ENCODE results near the gene AP2B1. TPM values are rescaled to one million over a fixed set of nuclear protein-coding genes. Genes with fewer than 3 reads are reported as not detected.

Gene AP2B1
- total RNA-seq, 3 donors from 2014 or later = 119 to 129 (median 126) TPM

- DNase-seq (no peak), ATAC-seq (no peak)
- H3K9me3 Mint-ChIP-seq = no peaks in the 10 kb centered on the region
- peaks cover 13% of the 10 kb centered on the region for H3K4me1 Mint-ChIP-seq (ENCODE audit: low read depth)
- peaks cover 39% of the 10 kb centered on the region for H3K27me3 Mint-ChIP-seq (ENCODE audit: low read depth)
- H3K36me3 Mint-ChIP-seq (ENCODE audit: insufficient read depth) = no peaks in the 10 kb centered on the region
- H3K4me3 Mint-ChIP-seq = no peak within 1 kb of the TSS
Measured at GRCh38 chr17:35752945-35753764, 166.0 kb downstream of the AP2B1 start, which contains the start of gene GAS2L2. Gene GAS2L2 (minus strand): TSS chr17:35753239. CDS start chr17:35752850, 389 bp downstream.

GRCh38 chr17:35757243-35757642, 170.1 kb downstream of the AP2B1 start:
- H3K27me3 Mint-ChIP-seq (ENCODE audit: low read depth) = peaks cover 1% of the 10 kb centered on the region
- no peaks in the 10 kb centered on the region for H3K36me3 Mint-ChIP-seq (ENCODE audit: insufficient read depth)
- no peaks in the 10 kb centered on the region for H3K4me1 Mint-ChIP-seq (ENCODE audit: low read depth)
- ATAC-seq (no peak), DNase-seq (no peak)
- H3K9me3 Mint-ChIP-seq = no peaks in the 10 kb centered on the region
- H3K4me3 Mint-ChIP-seq = no peak overlapping the region

- DNase-seq (no peak), ATAC-seq (no peak)
- Mint-ChIP-seq H3K27me3 (ENCODE audit: low read depth) (no peaks in the 10 kb centered on the region), H3K4me1 (ENCODE audit: low read depth) (peaks cover 8% of the 10 kb centered on the region), H3K9me3 (no peaks in the 10 kb centered on the region), H3K4me3 (no peak within 1 kb of the TSS), H3K36me3 (ENCODE audit: insufficient read depth) (no peaks in the 10 kb centered on the region)
Measured at GRCh38 chr17:35760587-35760986, 173.5 kb downstream of the AP2B1 start, which contains the start of gene C17orf50. Gene C17orf50 (plus strand): TSS chr17:35760887. CDS start chr17:35760942, 55 bp downstream.

GRCh38 chr17:35761601-35762000, 174.5 kb downstream of the AP2B1 start:
- DNase-seq = no peak
- no peaks in the 10 kb centered on the region for H3K27me3 Mint-ChIP-seq (ENCODE audit: low read depth)
- H3K36me3 Mint-ChIP-seq (ENCODE audit: insufficient read depth) = no peaks in the 10 kb centered on the region
- H3K4me1 Mint-ChIP-seq (ENCODE audit: low read depth) = peaks cover 8% of the 10 kb centered on the region
- no peak for ATAC-seq
- no peak overlapping the region for H3K4me3 Mint-ChIP-seq
- no peaks in the 10 kb centered on the region for H3K9me3 Mint-ChIP-seq

GRCh38 chr17:35763767-35764122, 176.6 kb downstream of the AP2B1 start:
- ATAC-seq = no peak
- Mint-ChIP-seq H3K4me1 (ENCODE audit: low read depth) (peaks cover 8% of the 10 kb centered on the region), H3K4me3 (peak overlapping the region; percentile 87), H3K9me3 (no peaks in the 10 kb centered on the region), H3K36me3 (ENCODE audit: insufficient read depth) (no peaks in the 10 kb centered on the region), H3K27me3 (ENCODE audit: low read depth) (no peaks in the 10 kb centered on the region)
- DNase-seq = no peak

GRCh38 chr17:35764123-35764991, 177.2 kb downstream of the AP2B1 start:
- Mint-ChIP-seq H3K36me3 (ENCODE audit: insufficient read depth) (no peaks in the 10 kb centered on the region), H3K27me3 (ENCODE audit: low read depth) (no peaks in the 10 kb centered on the region), H3K4me1 (ENCODE audit: low read depth) (peaks cover 8% of the 10 kb centered on the region), H3K9me3 (no peaks in the 10 kb centered on the region), H3K4me3 (peak overlapping the region; percentile 87)
- DNase-seq (peak; percentile 84), ATAC-seq (peak; percentile 94)

- ATAC-seq (no peak), DNase-seq (no peak)
- H3K9me3 Mint-ChIP-seq = no peaks in the 10 kb centered on the region
- peaks cover 8% of the 10 kb centered on the region for H3K4me1 Mint-ChIP-seq (ENCODE audit: low read depth)
- peak overlapping the region; percentile 87 for H3K4me3 Mint-ChIP-seq
- no peaks in the 10 kb centered on the region for H3K27me3 Mint-ChIP-seq (ENCODE audit: low read depth)
- H3K36me3 Mint-ChIP-seq (ENCODE audit: insufficient read depth) = no peaks in the 10 kb centered on the region
Measured at GRCh38 chr17:35765086-35765710, 178.1 kb downstream of the AP2B1 start.

GRCh38 chr17:35765756-35766488, 178.8 kb downstream of the AP2B1 start:
- H3K4me1 Mint-ChIP-seq (ENCODE audit: low read depth) = peaks cover 8% of the 10 kb centered on the region
- H3K9me3 Mint-ChIP-seq = no peaks in the 10 kb centered on the region
- DNase-seq = no peak
- no peak overlapping the region for H3K4me3 Mint-ChIP-seq
- ATAC-seq = no peak
- H3K36me3 Mint-ChIP-seq (ENCODE audit: insufficient read depth) = no peaks in the 10 kb centered on the region
- H3K27me3 Mint-ChIP-seq (ENCODE audit: low read depth) = no peaks in the 10 kb centered on the region

- H3K4me1 Mint-ChIP-seq (ENCODE audit: low read depth) = peaks cover 8% of the 10 kb centered on the region
- ATAC-seq = no peak
- no peaks in the 10 kb centered on the region for H3K36me3 Mint-ChIP-seq (ENCODE audit: insufficient read depth)
Measured at GRCh38 chr17:35766489-35766877, 179.4 kb downstream of the AP2B1 start.

GRCh38 chr17:35766903-35767510, 179.9 kb downstream of the AP2B1 start:
- peak; percentile 18 for DNase-seq
- peaks cover 8% of the 10 kb centered on the region for H3K4me1 Mint-ChIP-seq (ENCODE audit: low read depth)
- no peaks in the 10 kb centered on the region for H3K27me3 Mint-ChIP-seq (ENCODE audit: low read depth)
- H3K9me3 Mint-ChIP-seq = no peaks in the 10 kb centered on the region
- H3K36me3 Mint-ChIP-seq (ENCODE audit: insufficient read depth) = no peaks in the 10 kb centered on the region
- no peak overlapping the region for H3K4me3 Mint-ChIP-seq
- ATAC-seq = no peak

More at GRCh38 chr17:35766489-35766877, 179.4 kb downstream of the AP2B1 start:
- Mint-ChIP-seq H3K4me3 (no peak overlapping the region), H3K27me3 (ENCODE audit: low read depth) (no peaks in the 10 kb centered on the region), H3K9me3 (no peaks in the 10 kb centered on the region)
- DNase-seq = no peak

- ATAC-seq (no peak), DNase-seq (no peak)
- peaks cover 8% of the 10 kb centered on the region for H3K4me1 Mint-ChIP-seq (ENCODE audit: low read depth)
- no peaks in the 10 kb centered on the region for H3K9me3 Mint-ChIP-seq
- H3K36me3 Mint-ChIP-seq (ENCODE audit: insufficient read depth) = no peaks in the 10 kb centered on the region
- H3K4me3 Mint-ChIP-seq = no peak overlapping the region
- peaks cover 4% of the 10 kb centered on the region for H3K27me3 Mint-ChIP-seq (ENCODE audit: low read depth)
Measured at GRCh38 chr17:35768797-35769196, 181.7 kb downstream of the AP2B1 start.

GRCh38 chr17:35769895-35770486, 182.9 kb downstream of the AP2B1 start:
- H3K9me3 Mint-ChIP-seq = no peaks in the 10 kb centered on the region
- H3K4me1 Mint-ChIP-seq (ENCODE audit: low read depth) = peaks cover 2% of the 10 kb centered on the region
- no peaks in the 10 kb centered on the region for H3K36me3 Mint-ChIP-seq (ENCODE audit: insufficient read depth)
- H3K27me3 Mint-ChIP-seq (ENCODE audit: low read depth) = peaks cover 9% of the 10 kb centered on the region
- DNase-seq (no peak), ATAC-seq (no peak)
- no peak overlapping the region for H3K4me3 Mint-ChIP-seq

- ATAC-seq (no peak), DNase-seq (no peak)
- peaks cover 15% of the 10 kb centered on the region for H3K27me3 Mint-ChIP-seq (ENCODE audit: low read depth)
- no peak overlapping the region for H3K4me3 Mint-ChIP-seq
- H3K4me1 Mint-ChIP-seq (ENCODE audit: low read depth) = no peaks in the 10 kb centered on the region
- no peaks in the 10 kb centered on the region for H3K9me3 Mint-ChIP-seq
- H3K36me3 Mint-ChIP-seq (ENCODE audit: insufficient read depth) = no peaks in the 10 kb centered on the region
Measured at GRCh38 chr17:35773129-35773528, 186.0 kb downstream of the AP2B1 start.

Data from activated T-cell treated with anti-CD3 and anti-CD28 coated beads, Interleukin-2, amount 50 U/mL, for 4 hours (primary cell).